ENCODE measurements around the gene JPH4.
A peak's percentile ranks its signal among the peaks of the same experiment; 100 is the strongest.

JPH4 gene

GRCh38 chr14:23562822-23563472 lies 15.6 kb downstream of the JPH4 start:
- no peak overlapping the region for H3K9ac ChIP-seq (ENCODE audit: low read depth, low read length)
- ATAC-seq (ENCODE audit: insufficient read depth, low read depth): peak; percentile 44
- no peak overlapping the region for H3K4me2 ChIP-seq (ENCODE audit: insufficient read depth, low read length)
- H3K4me3 ChIP-seq (ENCODE audit: low read depth in 1 of 2, low read length in 2 of 2): no peak overlapping the region
- H3K4me1 ChIP-seq (ENCODE audit: insufficient read depth, low read length): peaks cover 25% of the 10 kb centered on the region
- H3K79me2 ChIP-seq (ENCODE audit: insufficient read depth, low read length): peaks cover 25% of the 10 kb centered on the region
- no peak overlapping the region for H2AFZ ChIP-seq (ENCODE audit: low read depth, low read length)
- H3K27ac ChIP-seq (ENCODE audit: low read length): no peak overlapping the region
- no peaks in the 10 kb centered on the region for H3K27me3 ChIP-seq (ENCODE audit: insufficient read depth, low read length, poor library complexity)
- TF ChIP-seq CTCF (IDR thresholded peaks at IDR 0.05; ENCODE audit: borderline replicate concordance, extremely low read depth, low read length, poor library complexity, severe bottlenecking) (peak; percentile 93), EZH2 (IDR thresholded peaks at IDR 0.05; ENCODE audit: borderline replicate concordance, low read depth, low read length, severe bottlenecking) (no peak)
- H4K20me1 ChIP-seq (ENCODE audit: insufficient read depth, low read length): peaks cover 6% of the 10 kb centered on the region; the same call in 1 of the 2 replicates
- no peaks in the 10 kb centered on the region for H3K9me3 ChIP-seq (ENCODE audit: insufficient read depth, low read length, severe bottlenecking)
- peaks cover 87% of the 10 kb centered on the region for H3K36me3 ChIP-seq (ENCODE audit: insufficient read depth, low read length)
- peak; percentile 71 for DNase-seq

- no peak for ATAC-seq (ENCODE audit: insufficient read depth, low read depth)
- no peak for DNase-seq
- peaks cover 26% of the 10 kb centered on the region for H3K4me1 ChIP-seq (ENCODE audit: insufficient read depth, low read length)
- peaks cover 32% of the 10 kb centered on the region for H3K79me2 ChIP-seq (ENCODE audit: insufficient read depth, low read length)
- H3K4me3 ChIP-seq (ENCODE audit: low read depth in 1 of 2, low read length in 2 of 2): no peak overlapping the region
- H4K20me1 ChIP-seq (ENCODE audit: insufficient read depth, low read length): peaks cover 6% of the 10 kb centered on the region; the same call in 1 of the 2 replicates
- no peak overlapping the region for H3K27ac ChIP-seq (ENCODE audit: low read length)
- H3K36me3 ChIP-seq (ENCODE audit: insufficient read depth, low read length): peaks cover 92% of the 10 kb centered on the region
- H3K27me3 ChIP-seq (ENCODE audit: insufficient read depth, low read length, poor library complexity): no peaks in the 10 kb centered on the region
- no peak for TF ChIP-seq EZH2 (IDR thresholded peaks at IDR 0.05; ENCODE audit: borderline replicate concordance, low read depth, low read length, severe bottlenecking)
- TF ChIP-seq CTCF (IDR thresholded peaks at IDR 0.05; ENCODE audit: borderline replicate concordance, extremely low read depth, low read length, poor library complexity, severe bottlenecking): no peak
- H3K9me3 ChIP-seq (ENCODE audit: insufficient read depth, low read length, severe bottlenecking): no peaks in the 10 kb centered on the region
- H3K9ac ChIP-seq (ENCODE audit: low read depth, low read length): no peak overlapping the region
- no peak overlapping the region for H3K4me2 ChIP-seq (ENCODE audit: insufficient read depth, low read length)
- no peak overlapping the region for H2AFZ ChIP-seq (ENCODE audit: low read depth, low read length)
Measured at GRCh38 chr14:23561873-23562821, 16.4 kb downstream of the JPH4 start.

- H3K4me2 ChIP-seq (ENCODE audit: insufficient read depth, low read length): no peak overlapping the region
- peaks cover 26% of the 10 kb centered on the region for H3K4me1 ChIP-seq (ENCODE audit: insufficient read depth, low read length)
- no peaks in the 10 kb centered on the region for H3K27me3 ChIP-seq (ENCODE audit: insufficient read depth, low read length, poor library complexity)
- no peaks in the 10 kb centered on the region for H3K9me3 ChIP-seq (ENCODE audit: insufficient read depth, low read length, severe bottlenecking)
- H2AFZ ChIP-seq (ENCODE audit: low read depth, low read length): no peak overlapping the region
- no peak overlapping the region for H3K9ac ChIP-seq (ENCODE audit: low read depth, low read length)
- TF ChIP-seq EZH2 (IDR thresholded peaks at IDR 0.05; ENCODE audit: borderline replicate concordance, low read depth, low read length, severe bottlenecking): no peak
- TF ChIP-seq CTCF (IDR thresholded peaks at IDR 0.05; ENCODE audit: borderline replicate concordance, extremely low read depth, low read length, poor library complexity, severe bottlenecking): no peak
- H3K36me3 ChIP-seq (ENCODE audit: insufficient read depth, low read length): peaks cover 85% of the 10 kb centered on the region
- no peak overlapping the region for H3K27ac ChIP-seq (ENCODE audit: low read length)
- peaks cover 6% of the 10 kb centered on the region; the same call in 1 of the 2 replicates for H4K20me1 ChIP-seq (ENCODE audit: insufficient read depth, low read length)
- H3K4me3 ChIP-seq (ENCODE audit: low read depth in 1 of 2, low read length in 2 of 2): no peak overlapping the region
- ATAC-seq (ENCODE audit: insufficient read depth, low read depth): no peak
- no peak for DNase-seq
- peaks cover 32% of the 10 kb centered on the region for H3K79me2 ChIP-seq (ENCODE audit: insufficient read depth, low read length)
Measured at GRCh38 chr14:23561259-23561658, 17.3 kb downstream of the JPH4 start.
